SK-N-SH (cell line): Measurements from ENCODE around the gene MAML3. TPM values are rescaled to one million over a fixed set of nuclear protein-coding genes. Genes with fewer than 3 reads are reported as not detected.

Experiments
- CTCF ChIA-PET: fragments of 300-600, 350-600 bp; formaldehyde crosslinking; extraction: SDS; loops from one replicate; lab custom pipeline; 2021; lab: Yijun Ruan, JAX
- POLR2A ChIA-PET: fragments of 350-600 bp; sonication (Branson Sonifier 250); formaldehyde crosslinking; extraction: SDS; loops from one replicate; lab custom pipeline; 2020; ENCODE audit warnings: antibody characterized with exemption, inconsistent platforms; lab: Yijun Ruan, JAX
- DNase-seq: peaks from one replicate; pipeline ENCODE4 v3.0.0; 2012
- H2AFZ ChIP-seq: fragments of 200-600 bp; sonication (generic); 2 replicates; pipeline ENCODE4 v1.8.1; 2016; ENCODE audit warnings: antibody characterized with exemption, mild to moderate bottlenecking, low read depth
- H3F3A ChIP-seq: fragments of 200-600 bp; sonication (generic); replicated peaks from 2 replicates; pipeline ENCODE3; 2016; ENCODE audit warnings: antibody characterized with exemption, mild to moderate bottlenecking; ENCODE audit not compliant: insufficient read depth
- H3K27ac ChIP-seq, 2 experiments: fragments of 200-500 bp in 1 of 2; fragments of 200-600 bp in 1 of 2; sonication (Bioruptor generic) in 1 of 2; sonication (generic), shearing (Covaris generic) in 1 of 2; 2 replicates each; pipeline versions ENCODE4 v1.5.1 to v1.6.1; 2014 to 2016; ENCODE audit warnings: low read depth in 2 of 2, inconsistent platforms in 1 of 2, low read length in 1 of 2, mild to moderate bottlenecking in 1 of 2, mixed read lengths in 1 of 2
- H3K27me3 ChIP-seq: fragments of 200-600 bp; sonication (generic), shearing (Covaris generic); 2 replicates; pipeline ENCODE4 v1.6.1; 2016; ENCODE audit warnings: mixed run types; ENCODE audit not compliant: insufficient read depth
- H3K36me3 ChIP-seq, 2 experiments: fragments of 200-500 bp in 1 of 2; fragments of 200-600 bp in 1 of 2; sonication (Bioruptor generic) in 1 of 2; sonication (generic) in 1 of 2; replicated peaks in 1 of 2; 2 replicates each; pipeline versions ENCODE3 to v1.5.1; 2014 to 2016; ENCODE audit warnings: low read length in 1 of 2, mild to moderate bottlenecking in 1 of 2; ENCODE audit not compliant: insufficient read depth in 2 of 2, control insufficient read depth in 1 of 2
- H3K4me1 ChIP-seq, 2 experiments: fragments of 200-500 bp in 1 of 2; fragments of 200-600 bp in 1 of 2; sonication (Bioruptor generic) in 1 of 2; sonication (generic), shearing (Covaris generic) in 1 of 2; 2 replicates each; pipeline versions ENCODE4 v1.5.1 to v1.6.1; 2014 to 2016; ENCODE audit warnings: low read depth in 1 of 2, low read length in 1 of 2, mixed run types in 1 of 2; ENCODE audit not compliant: insufficient read depth in 2 of 2, control insufficient read depth in 1 of 2
- H3K4me2 ChIP-seq: fragments of 200-600 bp; sonication (generic), shearing (Covaris generic); 2 replicates; pipeline ENCODE4 v1.6.1; 2017; ENCODE audit warnings: mixed run types
- H3K4me3 ChIP-seq, 2 experiments: fragments of 200-500 bp in 1 of 2; fragments of 200-600 bp in 1 of 2; sonication (Bioruptor generic) in 1 of 2; sonication (generic), shearing (Covaris generic) in 1 of 2; 2 replicates each; pipeline versions ENCODE4 v1.5.1 to v1.8.1; 2014 to 2016; ENCODE audit warnings: low read depth in 2 of 2, inconsistent platforms in 1 of 2, low read length in 1 of 2, mild to moderate bottlenecking in 1 of 2, mixed read lengths in 1 of 2, moderate library complexity in 1 of 2
- H3K79me2 ChIP-seq: fragments of 200-600 bp; sonication (generic); 2 replicates; pipeline ENCODE4 v1.8.1; 2017; ENCODE audit warnings: mild to moderate bottlenecking; ENCODE audit not compliant: insufficient read depth
- H3K9ac ChIP-seq: fragments of 200-600 bp; sonication (generic); 2 replicates; pipeline ENCODE4 v1.6.1; 2017; ENCODE audit warnings: mixed run types
- H3K9me2 ChIP-seq: fragments of 200-600 bp; sonication (generic); 2 replicates; pipeline ENCODE4 v1.6.1; 2017; ENCODE audit warnings: mixed run types
- H3K9me3 ChIP-seq: fragments of 200-600 bp; sonication (generic); 2 replicates; pipeline ENCODE4 v1.6.1; 2017; ENCODE audit warnings: mixed run types, mild to moderate bottlenecking, moderate library complexity
- H4K20me1 ChIP-seq: fragments of 200-600 bp; sonication (generic); 2 replicates; pipeline ENCODE4 v1.6.1; 2017; ENCODE audit warnings: mild to moderate bottlenecking, mixed run types; ENCODE audit not compliant: insufficient read depth
- ELF1 ChIP-seq: IDR thresholded peaks from 2 replicates; pipeline ENCODE4 v1.4.0; 2012
- EP300 ChIP-seq, 2 experiments: IDR thresholded peaks; 2 replicates each; pipeline versions ENCODE4 v1.4.0 to v1.6.1; 2012; ENCODE audit warnings: borderline replicate concordance in 1 of 2, low read depth in 1 of 2, low read length in 1 of 2
- FOSL2 ChIP-seq: IDR thresholded peaks from 2 replicates; pipeline ENCODE4 v1.4.0; 2012; ENCODE audit warnings: low read depth, mild to moderate bottlenecking, moderate library complexity, borderline replicate concordance
- IRF3 ChIP-seq: fragments of 150-350 bp; IDR thresholded peaks from 2 replicates; pipeline ENCODE4 v1.6.1; 2016; ENCODE audit warnings: mild to moderate bottlenecking, low read depth, low read length
- JUND ChIP-seq: IDR thresholded peaks from 2 replicates; pipeline ENCODE4 v1.4.0; 2012
- MAX ChIP-seq: IDR thresholded peaks from 2 replicates; pipeline ENCODE4 v1.4.0; 2012; ENCODE audit warnings: low read depth
- MEF2A ChIP-seq: IDR thresholded peaks from 2 replicates; pipeline ENCODE4 v1.4.0; 2012; ENCODE audit warnings: low read depth, borderline replicate concordance
- MXI1 ChIP-seq: IDR thresholded peaks from 2 replicates; pipeline ENCODE4 v1.6.1; 2012; ENCODE audit warnings: mild to moderate bottlenecking, low read depth, low read length, improper control_type of control experiment
- NFIC ChIP-seq: IDR thresholded peaks from 2 replicates; pipeline ENCODE4 v1.4.0; 2012; ENCODE audit warnings: borderline replicate concordance
- NRF1 ChIP-seq: IDR thresholded peaks from 2 replicates; pipeline ENCODE4 v1.6.1; 2012; ENCODE audit warnings: low read depth, mild to moderate bottlenecking, low read length
- RAD21 ChIP-seq: IDR thresholded peaks from 2 replicates; pipeline ENCODE4 v1.6.1; 2012; ENCODE audit warnings: mild to moderate bottlenecking, low read length
- RXRA ChIP-seq: IDR thresholded peaks from 2 replicates; pipeline ENCODE4 v1.4.0; 2012; ENCODE audit warnings: low read depth, mild to moderate bottlenecking, borderline replicate concordance
- TAF1 ChIP-seq: IDR thresholded peaks from 2 replicates; pipeline ENCODE4 v1.6.1; 2012; ENCODE audit warnings: low read depth, mild to moderate bottlenecking, low read length, moderate library complexity, borderline replicate concordance
- USF2 ChIP-seq: fragments of 150-350 bp; IDR thresholded peaks from 2 replicates; pipeline ENCODE4 v1.6.1; 2017; ENCODE audit warnings: antibody characterized with exemption, low read length, low read depth, borderline replicate concordance
- ZBTB33 ChIP-seq: IDR thresholded peaks from 2 replicates; pipeline ENCODE4 v1.4.0; 2012; ENCODE audit warnings: low read depth, borderline replicate concordance
- WGBS: methylation state at CpG from one replicate; pipeline ENCODE4 v1.1.6; 2017; ENCODE audit warnings: low lambda C conversion rate; 5-methylcytosine and 5-hydroxymethylcytosine counted together
- polyA plus RNA-seq, 3 experiments: library from polyadenylated mRNA; depleted of rRNA; stranded (reverse); fragments of >200 nt; gene quantifications; 2 replicates each; pipeline ENCODE4 v1.2.3, GENCODE V29; 2012

The MAML3 gene
- polyA plus RNA-seq, 1 of the 3 experiments (the other 2 are of a cell fraction) = 5.3 TPM

- TF ChIP-seq EP300 (IDR thresholded peaks at IDR 0.05; ENCODE audit: borderline replicate concordance in 1 of 2, low read depth in 1 of 2, low read length in 1 of 2) = no peak
- TF ChIP-seq NFIC = no peak
- no peak for TF ChIP-seq USF2
- TF ChIP-seq IRF3 = no peak
- TF ChIP-seq TAF1 = no peak
- TF ChIP-seq MXI1 = no peak
- no peak for TF ChIP-seq NRF1
- TF ChIP-seq MEF2A = no peak
- no peak for TF ChIP-seq RAD21
- no peak for TF ChIP-seq MAX
- no peak for TF ChIP-seq RXRA
Measured at GRCh38 chr4:140089216-140089615, 64.8 kb downstream of the MAML3 start (continued).

- H3F3A ChIP-seq = no peaks in the 10 kb centered on the region
- H3K36me3 ChIP-seq = no peaks in the 10 kb centered on the region
- 86% methylated on average over 5 of the region's 5 CpGs for WGBS
- H2AFZ ChIP-seq = no peak overlapping the region
- H4K20me1 ChIP-seq = no peaks in the 10 kb centered on the region
- no peak for DNase-seq
- H3K4me1 ChIP-seq = peaks cover 16 to 38% of the 10 kb centered on the region in 2 experiments
- H3K4me2 ChIP-seq = no peak overlapping the region
- no peaks in the 10 kb centered on the region for H3K27me3 ChIP-seq
- no peaks in the 10 kb centered on the region for H3K9me2 ChIP-seq
- H3K27ac ChIP-seq = no peak overlapping the region
- TF ChIP-seq ZBTB33 (no peak), FOSL2 (no peak), JUND (no peak), ELF1 (no peak)
- ChIA-PET POLR2A (interaction anchor here (0.6 kb wide), 1 partner anchor 10 kb away, joined by 3 read pairs; no protein-coding TSS in a partner anchor), CTCF (interaction anchor here (1.0 to 1.5 kb wide), 2 partner anchors 164 to 436 kb away, joined by 3 to 4 read pairs; no protein-coding TSS in a partner anchor)
- no peak overlapping the region for H3K9ac ChIP-seq
- H3K4me3 ChIP-seq = no peak overlapping the region
- H3K9me3 ChIP-seq = no peaks in the 10 kb centered on the region
- 0 out of 2 replicates have a peak, but pooled peaks cover 6% of the 10 kb centered on the region for H3K79me2 ChIP-seq
Measured at GRCh38 chr4:140088323-140088967, 65.5 kb downstream of the MAML3 start.
